Peyer's patch (tissue), 4 donors: ENCODE measurements around the gene RNF114.

Experiments used
- CTCF ChIP-seq, 6 experiments: fragments of 450-650 bp in 4 of 6; fragments of 200-600 bp in 2 of 6; sonication (generic) in 1 of 6; IDR thresholded peaks; one replicate each; pipeline ENCODE4 v1.5.1; 2017 to 2019; ENCODE audit warnings: antibody characterized with exemption in 6 of 6, mild to moderate bottlenecking in 3 of 6, moderate library complexity in 1 of 6
- POLR2A ChIP-seq, 2 donors: fragments of 450-650 bp; IDR thresholded peaks; one replicate each; pipeline ENCODE4 v1.5.1; 2017; ENCODE audit warnings: antibody characterized with exemption in 2 of 2, mild to moderate bottlenecking in 2 of 2, moderate library complexity in 2 of 2

- TF ChIP-seq CTCF (IDR thresholded peaks at IDR 0.05): peak in 1 of 6 experiments; percentile 14
- TF ChIP-seq POLR2A (IDR thresholded peaks at IDR 0.05): peak; percentile 92 to 94
These were observed at the start of gene RNF114 for GRCh38 chr20:49936153-49937026.
